ENCODE results near the gene GP2.

GRCh38 chr16:20355114-20355782 lies 27.9 kb upstream of the GP2 start:
- TF ChIP-seq EGR1 (IDR thresholded peaks at IDR 0.05) (no peak), REST (IDR thresholded peaks at IDR 0.05; ENCODE audit: low read depth) (no peak)

All from Ishikawa (cell line).